Ishikawa (cell line): ENCODE results near the gene TBC1D2.
A peak's percentile ranks its signal among the peaks of the same experiment; 100 is the strongest.

ENCODE experiments used
- CEBPB ChIP-seq: IDR thresholded peaks from 2 replicates; pipeline ENCODE4 v1.6.1; 2012
- CREB1 ChIP-seq: IDR thresholded peaks from 2 replicates; pipeline ENCODE4 v1.6.1; 2012; ENCODE audit warnings: low read depth
- EGR1 ChIP-seq: IDR thresholded peaks from 2 replicates; pipeline ENCODE4 v1.6.1; 2012
- EP300 ChIP-seq: IDR thresholded peaks from 2 replicates; pipeline ENCODE4 v1.6.1; 2012; ENCODE audit warnings: borderline replicate concordance
- FOXM1 ChIP-seq: IDR thresholded peaks from 2 replicates; pipeline ENCODE4 v1.6.1; 2012; ENCODE audit warnings: low read depth, borderline replicate concordance
- MAX ChIP-seq: IDR thresholded peaks from 2 replicates; pipeline ENCODE4 v1.6.1; 2012
- NFIC ChIP-seq: IDR thresholded peaks from 2 replicates; pipeline ENCODE4 v1.6.1; 2012
- RAD21 ChIP-seq: IDR thresholded peaks from 2 replicates; pipeline ENCODE4 v1.6.1; 2012; ENCODE audit warnings: low read depth
- REST ChIP-seq: IDR thresholded peaks from 2 replicates; pipeline ENCODE4 v1.6.1; 2012; ENCODE audit warnings: low read depth, mild to moderate bottlenecking
- TAF1 ChIP-seq: IDR thresholded peaks from 2 replicates; pipeline ENCODE4 v1.6.1; 2012; ENCODE audit warnings: low read depth, mild to moderate bottlenecking
- TCF12 ChIP-seq: IDR thresholded peaks from 2 replicates; pipeline ENCODE4 v1.6.1; 2012; ENCODE audit warnings: low read depth
- TEAD4 ChIP-seq: IDR thresholded peaks from 2 replicates; pipeline ENCODE4 v1.6.1; 2012
- YY1 ChIP-seq: IDR thresholded peaks from 2 replicates; pipeline ENCODE4 v1.6.1; 2012; ENCODE audit warnings: low read depth
- ZBTB7A ChIP-seq: IDR thresholded peaks from 2 replicates; pipeline ENCODE4 v1.6.1; 2012; ENCODE audit warnings: low read depth
- TF ChIP-seq, protein P1 (sequence below): IDR thresholded peaks from 2 replicates; pipeline ENCODE4 v1.6.1; 2012

TBC1D2 gene

DNA sequence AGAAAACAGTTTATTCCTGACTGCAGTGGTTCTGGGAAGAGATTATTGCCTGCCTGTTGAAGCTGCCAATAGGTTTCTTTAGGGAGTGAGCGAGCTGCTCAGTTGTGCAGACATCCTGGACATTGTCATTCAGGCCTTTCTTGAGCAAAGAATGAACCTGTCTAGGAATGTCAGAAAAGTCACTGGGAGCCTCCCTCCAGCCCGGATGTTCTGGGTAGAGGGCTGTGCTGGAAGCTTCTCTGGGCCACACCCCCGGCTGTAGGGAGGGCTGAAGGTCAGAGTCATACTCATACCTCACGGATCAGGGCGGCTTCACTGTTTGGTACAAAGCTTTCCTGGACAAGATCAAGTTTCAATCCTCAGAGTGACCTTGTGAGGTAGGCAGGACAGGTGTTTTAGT is 33.4 kb upstream of the TBC1D2 start:
- TF ChIP-seq FOXM1: no peak
- no peak for TF ChIP-seq MAX

DNA sequence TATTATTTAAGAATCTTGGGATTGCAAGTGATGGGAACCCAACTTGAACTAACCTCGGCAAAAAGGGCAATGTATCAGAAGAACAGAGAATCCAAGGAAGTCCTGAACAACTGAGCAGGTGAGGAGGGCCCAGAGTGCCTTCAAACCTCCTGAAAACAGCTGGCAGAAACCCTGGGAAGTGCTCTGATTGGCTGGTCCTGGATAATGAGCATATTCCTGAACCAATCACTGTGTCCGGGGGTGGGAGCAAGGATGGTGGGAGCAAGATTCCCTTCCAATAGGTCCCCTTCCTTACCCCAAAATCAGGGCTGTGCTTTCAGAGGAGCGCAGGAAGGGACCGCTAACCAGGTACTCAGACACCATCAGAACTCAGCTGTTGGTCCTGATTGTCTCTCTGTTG is 31.9 kb upstream of the TBC1D2 start:
- TF ChIP-seq MAX (0 out of 2 replicates have a peak, but pooled peaks have one; percentile 19), TAF1 (no peak)

DNA sequence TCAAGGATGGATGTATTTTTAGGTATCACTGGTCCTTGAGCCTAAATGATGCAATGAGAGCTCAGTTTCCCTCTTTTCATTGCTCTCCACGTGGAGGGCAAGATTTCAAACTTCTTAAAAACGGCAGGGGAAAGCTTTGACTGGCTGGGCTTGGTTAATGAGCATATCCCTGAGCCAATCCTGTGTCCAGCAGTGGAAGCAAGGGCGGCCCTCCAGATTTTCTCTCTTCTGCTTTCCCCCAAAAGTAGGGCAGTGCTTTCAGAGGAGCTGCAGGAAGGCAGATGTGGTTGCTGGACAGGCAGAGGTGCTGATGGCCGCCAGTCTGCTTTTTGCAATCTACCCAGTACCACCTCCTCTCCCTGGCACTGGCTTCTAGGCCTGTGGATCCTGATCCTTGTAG is 30.0 kb upstream of the TBC1D2 start:
- 0 out of 2 replicates have a peak, but pooled peaks have one; percentile 17 for TF ChIP-seq MAX
- no peak for TF ChIP-seq NFIC
- TF ChIP-seq TAF1: no peak
- TF ChIP-seq EP300: no peak
- TF ChIP-seq REST: no peak

GRCh38 chr9:98284754-98285153 is 29.3 kb upstream of the TBC1D2 start:
- TF ChIP-seq REST (peak; percentile 62), MAX (no peak)

DNA sequence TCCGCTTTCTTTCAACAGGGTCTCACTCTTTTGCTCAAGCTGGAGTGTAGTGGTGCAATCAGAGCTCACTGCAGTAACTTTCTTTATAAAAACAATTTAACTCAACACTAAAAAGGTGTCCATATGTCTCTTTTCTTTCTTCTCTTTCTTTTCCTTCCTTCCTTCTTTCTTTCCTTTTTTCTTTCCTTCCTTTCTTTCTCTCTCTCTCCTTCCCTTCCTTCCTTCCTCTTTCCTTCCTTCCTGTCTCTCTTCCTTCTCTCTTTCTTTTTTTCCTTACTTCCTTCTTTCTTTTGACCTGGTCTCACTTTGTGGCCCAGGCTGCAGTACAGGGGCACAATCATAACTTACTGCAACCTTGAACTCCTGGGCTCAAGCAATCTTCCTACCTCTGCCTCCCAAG is 25.8 kb upstream of the TBC1D2 start:
- no peak for TF ChIP-seq EP300
- TF ChIP-seq NFIC: no peak
- TF ChIP-seq MAX: no peak
- TF ChIP-seq CREB1: no peak
- TF ChIP-seq ZBTB7A: no peak
- TF ChIP-seq TEAD4: no peak

- TF ChIP-seq TAF1 (no peak), CEBPB (no peak), ZBTB7A (no peak), EGR1 (no peak), CREB1 (no peak), EP300 (no peak), FOXM1 (no peak)
- TF ChIP-seq, protein P1, sequence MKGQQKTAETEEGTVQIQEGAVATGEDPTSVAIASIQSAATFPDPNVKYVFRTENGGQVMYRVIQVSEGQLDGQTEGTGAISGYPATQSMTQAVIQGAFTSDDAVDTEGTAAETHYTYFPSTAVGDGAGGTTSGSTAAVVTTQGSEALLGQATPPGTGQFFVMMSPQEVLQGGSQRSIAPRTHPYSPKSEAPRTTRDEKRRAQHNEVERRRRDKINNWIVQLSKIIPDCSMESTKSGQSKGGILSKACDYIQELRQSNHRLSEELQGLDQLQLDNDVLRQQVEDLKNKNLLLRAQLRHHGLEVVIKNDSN: no peak
Measured at GRCh38 chr9:98280574-98280973, 25.1 kb upstream of the TBC1D2 start.

DNA sequence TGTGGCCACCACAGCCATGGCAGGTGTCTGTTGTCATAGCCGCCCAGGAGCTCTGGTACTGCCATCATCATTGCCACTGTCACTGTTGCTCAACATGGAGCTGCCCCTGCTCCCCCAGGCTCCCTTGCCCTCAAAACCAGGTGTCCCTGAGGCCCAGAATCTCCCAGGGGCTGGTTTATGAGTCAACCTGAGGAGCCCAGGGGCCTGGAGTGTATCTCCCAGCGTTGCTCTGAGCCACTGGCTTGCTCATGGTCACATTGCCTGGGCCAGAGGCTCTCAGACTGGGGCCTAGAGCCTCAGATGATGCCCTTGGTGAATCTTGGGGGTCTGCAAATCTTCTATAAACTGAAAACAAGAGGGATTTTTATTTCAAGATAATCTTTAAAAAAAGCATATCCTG is 24.7 kb upstream of the TBC1D2 start:
- no peak for TF ChIP-seq TEAD4
- no peak for TF ChIP-seq ZBTB7A
- TF ChIP-seq MAX: no peak
- TF ChIP-seq, protein P1: no peak
- TF ChIP-seq TAF1: no peak
- no peak for TF ChIP-seq CEBPB
- no peak for TF ChIP-seq EP300
- no peak for TF ChIP-seq FOXM1
- TF ChIP-seq CREB1: no peak
- TF ChIP-seq RAD21: no peak
- TF ChIP-seq EGR1: no peak
- TF ChIP-seq YY1: no peak
- no peak for TF ChIP-seq TCF12
